ENCODE measurements around the gene IFT20. TPM values are rescaled to one million over a fixed set of nuclear protein-coding genes. Genes with fewer than 3 reads are reported as not detected.

The IFT20 gene
- total RNA-seq, 1 donor from 2014 or later, result 13.6 TPM

DNA sequence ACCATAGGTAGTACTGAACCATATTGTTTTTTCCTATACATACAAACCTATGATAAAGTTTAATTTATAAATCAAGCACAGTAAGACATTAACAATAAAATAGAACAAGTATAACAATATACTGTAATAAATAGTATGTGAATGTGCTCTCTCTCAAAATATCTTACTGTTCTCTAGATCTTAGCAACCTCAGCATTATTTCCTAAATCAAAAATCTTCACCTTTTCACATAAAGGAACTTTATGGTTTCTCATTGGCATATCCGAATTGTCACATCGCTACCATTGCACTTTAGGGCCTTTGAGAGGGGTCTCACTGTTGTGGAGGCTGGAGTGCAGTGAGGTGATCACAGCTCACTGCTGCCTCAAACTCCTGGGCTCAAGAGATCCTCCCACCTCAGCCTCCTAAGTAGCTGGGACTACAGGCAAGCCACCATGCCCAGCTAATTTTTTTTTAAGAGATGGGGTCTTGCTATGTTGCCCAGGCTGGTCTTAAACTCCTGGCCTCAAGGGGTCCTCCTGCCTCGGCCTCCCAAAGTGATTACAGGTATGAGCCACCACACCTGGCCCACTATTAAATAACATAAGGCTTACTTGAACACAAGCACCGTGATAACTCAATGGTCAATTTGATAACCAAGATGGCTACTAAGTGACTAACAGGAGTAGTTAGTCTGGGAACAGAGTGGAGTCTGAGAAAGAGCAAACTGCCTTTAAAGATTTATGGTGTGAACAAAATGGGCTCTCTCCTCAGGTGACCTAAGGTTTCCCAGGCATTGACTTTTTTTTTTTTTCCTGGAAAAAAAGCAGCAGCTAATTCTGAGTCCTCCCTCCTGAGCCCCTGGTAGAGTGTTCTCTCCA, 19.2 kb downstream of the IFT20 start:
- no peaks in the 10 kb centered on the region for H3K9me3 ChIP-seq
- peaks cover 5 to 13% of the 10 kb centered on the region in 2 donors for H3K4me1 ChIP-seq
- no peak overlapping the region for H3K27ac ChIP-seq
- no peak for DNase-seq (ENCODE audit: low spot score in 2 of 2)
- no peaks in the 10 kb centered on the region for H3K27me3 ChIP-seq
- intact Hi-C loops (cut with DNase I), result loop anchor here (5.0 kb wide), 2 partner anchors 274 to 636 kb away; partner anchors contain the start of genes NLK and PHF12
- H3K4me3 ChIP-seq, result no peak overlapping the region
- no peaks in the 10 kb centered on the region for H3K36me3 ChIP-seq
- TF ChIP-seq, protein P1, sequence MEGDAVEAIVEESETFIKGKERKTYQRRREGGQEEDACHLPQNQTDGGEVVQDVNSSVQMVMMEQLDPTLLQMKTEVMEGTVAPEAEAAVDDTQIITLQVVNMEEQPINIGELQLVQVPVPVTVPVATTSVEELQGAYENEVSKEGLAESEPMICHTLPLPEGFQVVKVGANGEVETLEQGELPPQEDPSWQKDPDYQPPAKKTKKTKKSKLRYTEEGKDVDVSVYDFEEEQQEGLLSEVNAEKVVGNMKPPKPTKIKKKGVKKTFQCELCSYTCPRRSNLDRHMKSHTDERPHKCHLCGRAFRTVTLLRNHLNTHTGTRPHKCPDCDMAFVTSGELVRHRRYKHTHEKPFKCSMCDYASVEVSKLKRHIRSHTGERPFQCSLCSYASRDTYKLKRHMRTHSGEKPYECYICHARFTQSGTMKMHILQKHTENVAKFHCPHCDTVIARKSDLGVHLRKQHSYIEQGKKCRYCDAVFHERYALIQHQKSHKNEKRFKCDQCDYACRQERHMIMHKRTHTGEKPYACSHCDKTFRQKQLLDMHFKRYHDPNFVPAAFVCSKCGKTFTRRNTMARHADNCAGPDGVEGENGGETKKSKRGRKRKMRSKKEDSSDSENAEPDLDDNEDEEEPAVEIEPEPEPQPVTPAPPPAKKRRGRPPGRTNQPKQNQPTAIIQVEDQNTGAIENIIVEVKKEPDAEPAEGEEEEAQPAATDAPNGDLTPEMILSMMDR (IDR thresholded peaks at IDR 0.05), result no peak

DNA sequence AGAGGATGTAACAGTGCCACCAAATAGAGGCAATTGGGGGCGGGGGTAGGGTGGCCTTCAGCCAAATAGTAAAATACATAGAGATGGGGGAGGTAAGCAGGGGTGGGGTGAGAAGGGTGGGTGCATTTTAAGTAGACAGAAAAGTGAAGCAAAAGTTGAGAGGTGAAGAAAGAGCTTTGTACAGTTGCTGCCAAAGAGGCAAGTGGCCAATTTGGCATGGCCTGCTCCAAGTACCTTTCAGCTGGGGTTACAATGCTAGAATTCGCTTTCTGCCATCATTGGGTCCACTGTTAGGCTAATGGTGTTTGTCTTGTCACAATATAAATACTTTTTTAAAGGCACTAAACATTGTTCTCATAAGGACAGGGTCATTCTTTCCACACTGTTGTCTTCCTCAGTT, 21.4 kb downstream of the IFT20 start:
- TF ChIP-seq, protein P1 (IDR thresholded peaks at IDR 0.05), result no peak
- Histone ChIP-seq H3K9me3 (no peaks in the 10 kb centered on the region), H3K36me3 (no peaks in the 10 kb centered on the region), H3K27ac (no peak overlapping the region), H3K4me1 (peaks cover 5 to 7% of the 10 kb centered on the region in 2 donors), H3K27me3 (no peaks in the 10 kb centered on the region), H3K4me3 (no peak overlapping the region)
- no peak for DNase-seq (ENCODE audit: low spot score in 2 of 2)
- intact Hi-C loops (cut with DNase I), result no loop called here

DNA sequence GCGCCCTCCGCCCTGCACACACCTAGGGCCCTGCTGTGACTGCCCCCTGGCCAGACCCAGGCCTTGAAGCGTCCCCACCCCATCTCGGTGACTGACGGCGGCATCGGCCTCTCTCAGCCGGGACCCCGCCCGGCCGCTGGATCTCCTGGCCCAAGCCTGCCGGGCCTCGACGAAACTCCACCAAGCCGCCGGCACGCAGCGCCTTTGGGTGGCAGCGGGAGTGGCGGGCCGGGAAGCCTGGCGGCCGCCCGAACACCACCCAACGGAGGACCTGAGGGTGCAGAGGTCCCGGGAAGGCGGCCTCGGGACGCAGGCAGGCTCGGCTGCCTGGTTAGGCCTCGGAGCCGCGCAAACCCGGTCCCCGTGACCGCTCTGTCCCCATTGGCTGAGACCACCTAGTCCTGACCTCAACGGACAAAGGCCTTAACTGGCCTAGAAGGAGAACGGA, 28.3 kb downstream of the IFT20 start:
- Histone ChIP-seq H3K4me1 (no peaks in the 10 kb centered on the region), H3K4me3 (no peak overlapping the region), H3K27ac (no peak overlapping the region), H3K9me3 (no peaks in the 10 kb centered on the region), H3K27me3 (no peaks in the 10 kb centered on the region), H3K36me3 (no peaks in the 10 kb centered on the region)
- no peak for DNase-seq (ENCODE audit: low spot score in 2 of 2)
- intact Hi-C loops (cut with DNase I), result no loop called here
- TF ChIP-seq, protein P1 (IDR thresholded peaks at IDR 0.05), result no peak

DNA sequence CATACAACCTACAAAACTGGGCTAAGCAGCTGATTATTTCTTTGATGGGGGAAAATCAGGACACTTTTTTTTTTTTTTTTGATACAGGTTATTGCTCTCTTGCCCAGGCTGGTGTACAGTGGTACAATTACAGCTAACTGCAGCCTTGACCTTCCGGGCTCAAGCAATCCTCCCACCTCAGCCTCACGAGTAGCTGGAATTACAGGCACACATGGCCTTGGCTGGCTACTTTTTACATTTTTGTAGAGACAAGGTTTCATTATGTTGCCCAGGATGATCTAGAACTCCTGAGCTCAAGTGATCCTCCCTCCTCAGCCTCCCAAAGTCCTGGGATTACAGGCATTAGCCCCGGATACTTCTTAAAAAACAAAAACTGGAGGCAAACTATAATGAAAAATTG, 36.8 kb downstream of the IFT20 start:
- Histone ChIP-seq H3K4me1 (no peaks in the 10 kb centered on the region), H3K4me3 (no peak overlapping the region), H3K27ac (no peak overlapping the region), H3K36me3 (no peaks in the 10 kb centered on the region), H3K9me3 (no peaks in the 10 kb centered on the region), H3K27me3 (no peaks in the 10 kb centered on the region)
- TF ChIP-seq, protein P1 (IDR thresholded peaks at IDR 0.05), result no peak
- no peak for DNase-seq (ENCODE audit: low spot score in 2 of 2)
- intact Hi-C loops (cut with DNase I), result no loop called here

DNA sequence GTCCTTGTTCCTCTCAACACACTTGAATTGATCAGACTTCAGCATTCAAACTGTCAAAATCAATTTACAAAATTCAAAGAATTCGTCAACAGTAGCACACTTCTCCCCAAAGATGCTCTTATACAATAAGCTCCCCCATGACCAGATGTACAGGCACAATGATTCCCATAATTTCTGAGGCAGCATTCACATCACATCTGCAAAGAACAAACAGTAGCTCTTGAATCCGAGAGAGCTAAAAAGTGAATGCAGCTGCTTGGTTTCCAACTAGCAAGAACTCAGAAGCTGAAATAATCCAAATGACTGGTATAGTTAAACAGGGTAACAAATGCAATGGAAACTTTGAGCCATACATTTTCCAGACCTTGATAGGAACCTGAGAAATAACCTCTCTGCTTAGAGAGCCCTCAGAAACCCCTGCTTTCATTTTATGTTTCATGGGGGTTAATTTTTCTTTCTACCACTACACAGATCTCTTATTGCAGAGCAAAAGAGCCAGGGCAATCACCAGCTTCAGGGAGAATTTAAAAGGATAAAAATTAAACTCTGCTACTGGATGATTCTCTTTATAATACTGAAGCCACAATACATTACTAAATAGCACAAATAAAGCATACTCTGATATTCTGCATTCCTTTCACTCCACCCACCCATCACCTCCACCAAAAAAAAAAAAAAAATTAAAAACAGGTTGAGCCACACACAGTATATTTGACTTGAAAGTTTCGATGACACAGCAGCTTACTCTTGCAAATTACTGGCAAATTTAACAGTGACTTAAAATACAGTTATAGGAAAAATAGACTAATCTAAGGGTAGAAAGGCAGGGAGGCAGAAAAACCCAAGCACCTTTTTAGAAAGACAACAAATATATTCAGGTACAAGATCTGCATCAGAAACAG, 39.3 kb downstream of the IFT20 start:
- H3K4me1 ChIP-seq, result no peaks in the 10 kb centered on the region
- no peak overlapping the region for H3K27ac ChIP-seq
- TF ChIP-seq, protein P1 (IDR thresholded peaks at IDR 0.05), result no peak
- no peak for DNase-seq (ENCODE audit: low spot score in 2 of 2)
- no peaks in the 10 kb centered on the region for H3K36me3 ChIP-seq
- H3K27me3 ChIP-seq, result no peaks in the 10 kb centered on the region
- intact Hi-C loops (cut with DNase I), result no loop called here
- H3K4me3 ChIP-seq, result no peak overlapping the region
- no peaks in the 10 kb centered on the region for H3K9me3 ChIP-seq

Measured in ascending aorta (tissue), 2 donors.